PC-3 (cell line): ENCODE data around the gene TSPAN17.

Source experiments
- EZH2 ChIP-seq: fragments of 300-600 bp; sonication (generic); IDR thresholded peaks from one replicate; pipeline ENCODE4 v1.6.1; 2017; ENCODE audit warnings: antibody characterized with exemption, mild to moderate bottlenecking, low read length; ENCODE audit not compliant: unreplicated experiment
- TF ChIP-seq, protein P1 (sequence below): fragments of 300-600 bp; sonication (generic); conservative IDR thresholded peaks from 2 replicates; pipeline ENCODE4 v1.5.1; 2017; ENCODE audit warnings: antibody characterized with exemption, low read depth, mild to moderate bottlenecking, low read length

DNA sequence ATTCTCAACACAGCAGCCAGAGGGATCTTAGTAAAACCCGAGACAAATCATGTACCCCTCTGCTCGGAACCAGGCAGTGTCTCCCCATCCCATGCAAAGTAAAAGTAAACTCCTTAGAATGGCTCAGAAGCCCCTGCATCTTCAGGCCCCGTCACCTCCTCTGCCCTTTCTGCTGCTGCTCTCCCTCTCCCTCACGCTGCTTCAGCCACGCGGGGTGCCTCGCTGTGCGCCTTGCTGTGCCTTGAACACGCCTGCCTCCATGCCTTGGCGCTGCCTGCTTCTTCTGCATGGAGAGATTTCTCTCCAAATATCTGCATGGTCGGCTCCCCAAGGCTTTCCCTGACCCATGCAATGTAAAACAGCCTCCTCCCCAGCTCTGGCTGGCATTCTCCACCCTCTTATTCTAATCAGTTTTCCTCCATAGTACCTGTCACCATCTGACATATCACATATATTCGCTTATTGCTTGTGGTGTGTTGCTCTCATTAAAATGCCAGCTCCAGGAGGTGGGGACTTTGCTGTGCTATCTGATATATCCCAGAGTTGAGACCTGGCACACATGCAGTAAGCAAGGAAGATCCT, 45.3 kb upstream of the TSPAN17 start:
- TF ChIP-seq, protein P1, sequence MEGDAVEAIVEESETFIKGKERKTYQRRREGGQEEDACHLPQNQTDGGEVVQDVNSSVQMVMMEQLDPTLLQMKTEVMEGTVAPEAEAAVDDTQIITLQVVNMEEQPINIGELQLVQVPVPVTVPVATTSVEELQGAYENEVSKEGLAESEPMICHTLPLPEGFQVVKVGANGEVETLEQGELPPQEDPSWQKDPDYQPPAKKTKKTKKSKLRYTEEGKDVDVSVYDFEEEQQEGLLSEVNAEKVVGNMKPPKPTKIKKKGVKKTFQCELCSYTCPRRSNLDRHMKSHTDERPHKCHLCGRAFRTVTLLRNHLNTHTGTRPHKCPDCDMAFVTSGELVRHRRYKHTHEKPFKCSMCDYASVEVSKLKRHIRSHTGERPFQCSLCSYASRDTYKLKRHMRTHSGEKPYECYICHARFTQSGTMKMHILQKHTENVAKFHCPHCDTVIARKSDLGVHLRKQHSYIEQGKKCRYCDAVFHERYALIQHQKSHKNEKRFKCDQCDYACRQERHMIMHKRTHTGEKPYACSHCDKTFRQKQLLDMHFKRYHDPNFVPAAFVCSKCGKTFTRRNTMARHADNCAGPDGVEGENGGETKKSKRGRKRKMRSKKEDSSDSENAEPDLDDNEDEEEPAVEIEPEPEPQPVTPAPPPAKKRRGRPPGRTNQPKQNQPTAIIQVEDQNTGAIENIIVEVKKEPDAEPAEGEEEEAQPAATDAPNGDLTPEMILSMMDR: no peak
- TF ChIP-seq EZH2: no peak
